Renal pelvis (tissue), 4 donors: Measurements from ENCODE around the gene CD68. TPM values are rescaled to one million over a fixed set of nuclear protein-coding genes. Genes with fewer than 3 reads are reported as not detected.
A peak's percentile ranks its signal among the peaks of the same experiment; 100 is the strongest.
"Not testable (repeated sequence)": the region's sequence is repeated elsewhere in the genome, so short reads cannot be mapped to it uniquely, and the experiment has no call there.

Experiments
- DNase-seq: peaks from one replicate; pipeline ENCODE4 v3.0.0-alpha.2; 2013
- polyA plus RNA-seq, 3 donors: library from polyadenylated mRNA; unstranded; fragments of 120-200 nt; gene quantifications; one replicate each; pipeline ENCODE4 v1.2.1, GENCODE V29; 2013; ENCODE audit not compliant: insufficient read length in 3 of 3

CD68 gene
- polyA plus RNA-seq, 3 donors, result 58.8 to 76.9 (median 62.4) TPM

- no peak for DNase-seq
These were observed 31.2 kb downstream of the CD68 start for GRCh38 chr17:7610641-7611040.

DNA sequence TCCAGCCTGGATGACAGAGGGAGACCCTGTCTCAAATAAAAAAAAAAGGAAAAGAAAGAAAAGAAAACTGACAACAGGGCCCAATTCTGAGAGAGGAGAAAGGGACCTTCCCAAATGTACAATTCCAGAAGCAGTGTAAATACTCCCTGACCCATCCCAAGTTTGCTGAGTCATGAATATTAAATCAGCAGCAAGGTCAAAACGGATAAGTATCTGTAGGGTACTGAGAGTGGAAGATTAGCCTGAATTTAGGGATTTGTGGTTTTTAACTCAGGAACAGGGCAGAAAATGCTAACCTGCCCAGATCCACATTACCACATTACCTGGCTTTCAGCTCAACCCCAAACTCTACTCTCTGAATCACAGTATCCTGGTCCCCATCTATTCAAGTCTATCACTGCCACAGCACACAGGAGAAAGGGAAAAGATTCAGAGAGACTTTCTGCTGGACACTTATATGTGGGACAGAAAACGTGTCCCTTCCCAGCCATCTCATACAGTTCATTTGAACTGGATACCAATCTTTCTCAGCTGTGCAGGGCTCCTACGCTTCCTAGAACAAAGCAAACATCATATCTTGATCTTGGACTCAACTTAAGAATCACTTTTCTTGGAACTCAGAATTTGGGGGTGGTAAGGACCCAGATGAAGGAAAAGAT, 32.3 kb downstream of the CD68 start:
- DNase-seq, result no peak

DNA sequence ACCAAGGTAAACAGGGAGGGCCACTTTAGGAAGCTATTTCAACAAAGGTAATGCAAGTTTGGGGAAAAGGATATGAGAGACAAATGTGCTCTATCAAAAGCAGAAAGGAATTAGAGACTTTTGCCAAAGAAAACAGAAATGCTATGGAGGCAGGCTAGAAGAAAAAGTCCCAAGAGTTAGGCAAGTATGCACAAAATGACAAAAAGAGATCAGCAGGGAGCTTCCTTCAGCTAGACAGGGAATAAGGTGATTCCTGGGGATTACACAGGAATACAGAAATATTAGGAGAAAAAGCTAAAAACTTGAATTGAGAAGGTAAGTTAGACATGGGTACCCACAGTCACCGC, 32.8 kb downstream of the CD68 start:
- no peak for DNase-seq

DNA sequence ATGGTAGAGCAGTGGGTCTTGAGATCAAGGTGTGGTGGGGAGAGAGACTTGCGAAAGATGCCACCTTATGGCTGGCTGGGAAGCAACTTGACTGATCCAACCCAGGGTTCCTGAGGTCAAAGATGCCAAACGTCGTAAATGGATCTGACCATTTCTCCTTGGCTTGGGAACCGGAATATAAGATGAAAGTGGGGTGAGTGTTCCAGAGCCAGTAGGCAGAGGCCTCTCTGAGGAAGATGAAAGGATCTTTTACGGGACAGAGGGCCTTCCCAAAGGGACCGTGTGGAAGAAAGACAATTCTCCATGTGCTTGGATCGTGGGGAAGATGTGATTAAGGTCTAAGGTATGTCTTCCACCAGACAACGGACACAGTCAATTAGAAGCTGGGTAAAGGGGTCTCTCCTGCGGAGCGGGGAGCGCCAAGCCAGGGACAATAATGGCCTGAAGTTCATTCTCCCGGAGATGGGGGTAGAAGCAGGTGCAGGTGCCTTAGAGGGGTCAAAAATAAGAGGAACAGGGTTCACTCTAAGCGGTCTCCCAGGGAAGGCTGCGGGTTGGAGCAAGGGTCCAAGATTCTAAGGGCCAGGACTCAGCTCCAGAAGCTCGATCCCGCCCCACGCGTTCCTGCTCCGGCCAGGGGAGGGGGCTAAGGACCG, 34.5 kb downstream of the CD68 start:
- no peak for DNase-seq

DNA sequence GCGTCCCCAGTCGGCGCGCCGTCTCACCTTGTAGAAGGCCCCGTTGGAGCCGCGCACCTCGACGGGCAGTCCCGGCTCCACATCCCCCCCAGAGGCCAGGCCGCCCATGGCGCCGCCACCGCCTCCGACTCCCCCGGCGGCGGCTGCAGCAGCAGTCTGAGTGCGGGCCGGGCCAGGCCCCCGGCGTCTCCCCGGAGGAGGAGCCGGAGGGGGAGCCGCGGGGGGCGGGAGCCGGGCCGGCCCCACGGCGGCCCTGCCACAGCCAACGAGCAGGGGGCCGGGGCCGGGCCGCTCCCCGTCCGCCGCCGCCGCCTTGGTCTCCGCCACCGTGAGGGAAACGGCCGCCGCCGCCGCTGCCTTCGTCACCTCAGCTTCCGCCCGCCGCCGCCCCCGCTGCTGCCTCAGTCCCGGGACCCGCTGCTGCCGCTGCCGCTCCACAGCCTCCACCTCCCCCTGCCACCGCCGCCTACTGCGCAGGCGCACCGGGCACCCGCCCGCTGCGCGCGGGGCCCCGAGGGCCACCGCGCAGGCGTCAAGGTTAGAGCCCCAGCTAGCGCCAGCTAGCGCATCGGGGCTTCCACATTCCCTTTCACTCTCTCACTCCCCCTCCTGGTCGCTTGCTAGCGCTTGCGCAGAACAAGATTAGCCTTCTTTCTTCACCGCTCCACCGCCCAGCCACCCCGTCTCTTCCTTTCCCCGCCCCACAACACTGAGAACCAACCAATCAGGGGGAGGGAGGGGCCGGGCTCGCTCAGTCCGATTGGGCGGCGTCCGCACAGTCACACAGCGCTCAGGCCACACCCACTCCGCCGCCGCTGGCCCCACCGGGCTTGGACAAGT, 35.2 kb downstream of the CD68 start, which contains the start of gene FXR2:
TSS of gene FXR2 (minus strand) at position 473 of the 840 bp plus-strand sequence. CDS start at position 108, 365 bp downstream.
- peak; percentile 100 for DNase-seq

GRCh38 chr17:7615265-7615747, 35.9 kb downstream of the CD68 start:
- no peak for DNase-seq

GRCh38 chr17:7618608-7619007, 39.2 kb downstream of the CD68 start:
- DNase-seq, result no peak

GRCh38 chr17:7620835-7621234, 41.4 kb downstream of the CD68 start:
- no peak for DNase-seq

DNA sequence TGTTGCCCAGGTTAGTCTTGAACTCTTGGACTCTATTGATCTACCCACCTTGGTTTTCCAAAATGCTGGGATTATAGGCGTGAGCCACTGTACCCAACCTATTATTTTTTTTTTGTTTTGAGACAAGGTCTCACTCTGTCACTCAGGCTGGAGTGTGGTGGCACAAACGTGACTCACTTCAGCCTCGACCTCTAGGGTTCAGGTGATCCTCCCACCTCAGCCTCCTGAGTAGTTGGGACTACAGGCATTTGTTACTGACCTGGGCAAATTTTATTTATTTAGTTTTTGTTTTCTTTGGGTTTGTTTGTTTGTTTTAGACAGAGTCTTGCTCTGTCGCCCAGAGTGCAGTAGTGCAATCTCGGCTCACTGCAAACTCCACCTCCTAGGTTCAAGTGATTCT, 44.2 kb downstream of the CD68 start:
- DNase-seq, result no peak

DNA sequence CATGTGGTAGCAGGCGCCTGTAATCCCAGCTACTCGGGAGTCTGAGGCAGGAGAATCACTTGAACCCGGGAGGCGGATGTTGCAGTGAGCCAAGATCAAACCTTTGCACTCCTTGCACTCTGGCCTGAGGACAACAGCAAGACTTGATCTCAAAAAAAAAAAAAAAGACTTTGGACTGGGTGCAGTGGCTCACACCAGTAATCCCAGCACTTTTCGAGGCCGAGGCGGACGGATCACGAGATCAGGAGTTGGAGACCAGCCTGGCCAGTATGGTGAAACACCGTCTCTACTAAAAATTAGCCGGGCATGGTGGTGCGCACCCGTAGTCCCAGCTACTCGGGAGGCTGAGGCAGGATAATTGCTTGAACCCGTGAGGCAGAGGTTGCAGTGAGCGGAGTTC, 46.3 kb downstream of the CD68 start:
- not testable (repeated sequence) for DNase-seq

- DNase-seq, result no peak
These were observed 46.9 kb downstream of the CD68 start for GRCh38 chr17:7626307-7626706.

- DNase-seq, result no peak
These were observed 47.5 kb downstream of the CD68 start for GRCh38 chr17:7626956-7627249.

DNA sequence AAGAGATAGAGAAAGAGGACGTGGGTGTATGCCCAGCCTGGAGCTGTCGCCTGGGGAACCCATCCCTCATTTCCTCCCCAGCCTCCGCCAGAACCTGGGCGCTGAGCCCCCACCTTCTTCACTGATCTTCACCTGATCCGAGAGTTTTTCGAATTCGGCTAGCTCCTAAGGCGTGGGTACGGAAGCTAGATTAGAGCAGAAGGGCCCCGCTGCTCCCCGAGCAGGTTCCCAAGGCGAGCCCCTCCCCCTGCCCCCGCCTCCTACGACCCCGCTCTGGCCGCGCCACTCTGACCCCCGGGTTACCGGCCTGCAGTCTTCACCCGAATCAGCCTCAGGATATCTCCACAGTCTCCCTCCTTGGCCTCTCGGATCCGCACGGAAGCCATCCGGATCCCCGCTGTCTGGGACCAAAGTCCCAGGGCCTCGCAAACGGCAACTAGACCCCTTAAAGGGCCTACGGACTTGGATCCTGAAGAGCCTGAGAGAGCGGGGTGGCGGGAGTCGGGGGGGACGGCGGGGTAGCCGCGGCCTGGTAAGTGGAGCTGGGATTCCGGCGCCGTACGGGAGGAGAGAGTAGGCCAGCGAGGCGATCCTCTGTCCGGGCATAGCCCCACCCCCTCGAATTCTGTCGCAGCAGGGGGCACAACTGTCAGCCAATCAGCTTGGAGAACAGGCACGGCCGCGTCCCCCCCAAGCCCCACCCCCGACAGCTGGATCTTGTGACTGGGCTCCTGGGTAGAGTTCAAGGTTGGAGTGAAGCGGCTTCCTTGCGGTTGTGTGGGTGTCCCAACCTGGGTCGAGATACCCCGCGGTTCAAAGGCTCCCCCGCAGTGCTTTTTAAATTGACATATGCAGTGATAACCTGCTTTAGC, 48.0 kb downstream of the CD68 start, which contains the start of gene SAT2:
TSS of gene SAT2 (minus strand) at position 572 of the 872 bp plus-strand sequence. CDS start at position 386, 186 bp downstream.
- DNase-seq, result peak; percentile 94

GRCh38 chr17:7629939-7630571, 50.6 kb downstream of the CD68 start, which contains the start of gene SHBG:
Gene SHBG, plus strand, starts transcription at chr17:7630135. Its CDS starts 38 bp downstream, at chr17:7630173.
- DNase-seq, result no peak

Other genes with a start within 250 kb of the CD68 start
- 10 to 100 TPM in 1 of 3 donors, 1 to 10 TPM in 2; 7.0 to 10.2 (median 9.8) TPM for gene ACAP1, start 243.1 kb upstream of the CD68 start, polyA plus RNA-seq
- 10 to 100 TPM; 11.8 to 14.5 (median 13.1) TPM for gene KCTD11, start 227.5 kb upstream of the CD68 start, polyA plus RNA-seq
- gene TMEM95, start 224.5 kb upstream of the CD68 start, polyA plus RNA-seq, result not detected
- gene TNK1, start 198.5 kb upstream of the CD68 start, polyA plus RNA-seq, result 1 to 10 TPM; 5.7 to 7.9 (median 6.1) TPM
- gene PLSCR3, start 185.1 kb upstream of the CD68 start, polyA plus RNA-seq, result 10 to 100 TPM; 37.4 to 45.5 (median 41.1) TPM
- gene TMEM256, start 175.5 kb upstream of the CD68 start, polyA plus RNA-seq, result 100 to 1,000 TPM in 1 of 3 donors, 10 to 100 TPM in 2; 83.2 to 104 (median 93.7) TPM
- 10 to 100 TPM; 27.6 to 31.3 (median 29.4) TPM for gene NLGN2, start 171.8 kb upstream of the CD68 start, polyA plus RNA-seq
- gene SPEM1, start 159.3 kb upstream of the CD68 start, polyA plus RNA-seq, result not detected
- gene SPEM2, start 154.0 kb upstream of the CD68 start, polyA plus RNA-seq, result not detected
- gene SPEM3, start 150.8 kb upstream of the CD68 start, polyA plus RNA-seq, result not detected
- gene TMEM102, start 144.2 kb upstream of the CD68 start, polyA plus RNA-seq, result 1 to 10 TPM; 4.4 to 5.5 (median 5.1) TPM
- 1 to 10 TPM; 5.9 to 6.7 (median 6.0) TPM for gene FGF11, start 140.1 kb upstream of the CD68 start, polyA plus RNA-seq
- gene CHRNB1, start 134.6 kb upstream of the CD68 start, polyA plus RNA-seq, result 10 to 100 TPM in 2 of 3 donors, 1 to 10 TPM in 1; 9.0 to 12.1 (median 10.7) TPM
- gene ZBTB4, start 100.0 kb upstream of the CD68 start, polyA plus RNA-seq, result 10 to 100 TPM; 40.8 to 49.5 (median 47.1) TPM
- under 1 TPM; 0.20 to 0.67 (median 0.52) TPM for gene SLC35G6, start 98.2 kb upstream of the CD68 start, polyA plus RNA-seq
- 100 to 1,000 TPM; 142 to 149 (median 143) TPM for gene POLR2A, start 95.3 kb upstream of the CD68 start, polyA plus RNA-seq
- 10 to 100 TPM; 25.7 to 30.1 (median 28.2) TPM for gene TNFSF12, start 30.6 kb upstream of the CD68 start, polyA plus RNA-seq
- gene TNFSF13, start 20.9 kb upstream of the CD68 start, polyA plus RNA-seq, result 10 to 100 TPM; 12.8 to 18.2 (median 13.5) TPM
- gene SENP3, start 17.7 kb upstream of the CD68 start, polyA plus RNA-seq, result 10 to 100 TPM; 61.2 to 77.8 (median 73.5) TPM
- 100 to 1,000 TPM; 106 to 126 (median 123) TPM for gene MPDU1, start 4.2 kb downstream of the CD68 start, polyA plus RNA-seq
- gene SOX15, start 10.5 kb downstream of the CD68 start, polyA plus RNA-seq, result 1 to 10 TPM; 3.7 to 4.9 (median 3.8) TPM
- 10 to 100 TPM; 48.9 to 54.0 (median 52.3) TPM for gene FXR2, start 35.3 kb downstream of the CD68 start, polyA plus RNA-seq
- 100 to 1,000 TPM; 145 to 161 (median 161) TPM for gene SAT2, start 48.2 kb downstream of the CD68 start, polyA plus RNA-seq
- 1 to 10 TPM; 4.6 to 7.3 (median 6.4) TPM for gene SHBG, start 50.5 kb downstream of the CD68 start, polyA plus RNA-seq
- 10 to 100 TPM; 18.1 to 24.2 (median 21.5) TPM for gene ATP1B2, start 71.3 kb downstream of the CD68 start, polyA plus RNA-seq
- gene TP53, start 107.9 kb downstream of the CD68 start, polyA plus RNA-seq, result 10 to 100 TPM; 68.2 to 79.1 (median 74.8) TPM
- 10 to 100 TPM; 15.3 to 21.3 (median 17.0) TPM for gene WRAP53, start 108.8 kb downstream of the CD68 start, polyA plus RNA-seq
- 10 to 100 TPM; 21.3 to 29.1 (median 23.8) TPM for gene EFNB3, start 125.6 kb downstream of the CD68 start, polyA plus RNA-seq
- gene DNAH2, start 138.1 kb downstream of the CD68 start, polyA plus RNA-seq, result under 1 TPM; 0.24 to 0.67 (median 0.34) TPM